Activated CD4-positive, alpha-beta memory T cell treated with anti-CD3 and anti-CD28 coated beads for 36 hours (primary cell): Measurements from ENCODE around the gene SPATA9. TPM values are rescaled to one million over a fixed set of nuclear protein-coding genes. Genes with fewer than 3 reads are reported as not detected.
A peak's percentile ranks its signal among the peaks of the same experiment; 100 is the strongest.

Experiments used
- CTCF ChIA-PET: fragments of 350-600 bp; sonication (Branson Sonifier 250); formaldehyde crosslinking; loops from one replicate; lab custom pipeline; 2021; ENCODE audit warnings: antibody characterized with exemption, inconsistent platforms; lab: Charles Lee
- POLR2A ChIA-PET: fragments of 350-600 bp; sonication (Branson Sonifier 250); formaldehyde crosslinking; loops from one replicate; lab custom pipeline; 2021; ENCODE audit warnings: antibody characterized with exemption; lab: Charles Lee
- DNase-seq: peaks from one replicate; pipeline ENCODE4 v3.0.0-alpha.2; 2020
- H3K27ac Mint-ChIP-seq: one replicate; pipeline ENCODE4 v1.8.0; 2021; ENCODE audit warnings: mixed read lengths
- H3K27me3 Mint-ChIP-seq: one replicate; pipeline ENCODE4 v1.8.0; 2021; ENCODE audit warnings: mixed read lengths
- H3K36me3 Mint-ChIP-seq: one replicate; pipeline ENCODE4 v1.8.0; 2021; ENCODE audit warnings: mixed read lengths
- H3K4me1 Mint-ChIP-seq: one replicate; pipeline ENCODE4 v1.8.0; 2021; ENCODE audit warnings: low read depth, mixed read lengths
- H3K4me3 Mint-ChIP-seq: one replicate; pipeline ENCODE4 v1.8.0; 2021; ENCODE audit warnings: mild to moderate bottlenecking, mixed read lengths
- H3K9me3 Mint-ChIP-seq: one replicate; pipeline ENCODE4 v1.8.0; 2021; ENCODE audit warnings: mixed read lengths
- intact Hi-C: fragments of 100-400 bp; cut with micrococcal nuclease; formaldehyde crosslinking; loops from one replicate; pipeline ENCODE4 v1.15.1; 2023
- total RNA-seq, 2 experiments: library from RNA; stranded (reverse); gene quantifications; one replicate each; pipeline ENCODE4 v1.2.3, GENCODE V29; 2021

Gene SPATA9
- total RNA-seq, 2 experiments from 2014 or later, result not detected

DNA sequence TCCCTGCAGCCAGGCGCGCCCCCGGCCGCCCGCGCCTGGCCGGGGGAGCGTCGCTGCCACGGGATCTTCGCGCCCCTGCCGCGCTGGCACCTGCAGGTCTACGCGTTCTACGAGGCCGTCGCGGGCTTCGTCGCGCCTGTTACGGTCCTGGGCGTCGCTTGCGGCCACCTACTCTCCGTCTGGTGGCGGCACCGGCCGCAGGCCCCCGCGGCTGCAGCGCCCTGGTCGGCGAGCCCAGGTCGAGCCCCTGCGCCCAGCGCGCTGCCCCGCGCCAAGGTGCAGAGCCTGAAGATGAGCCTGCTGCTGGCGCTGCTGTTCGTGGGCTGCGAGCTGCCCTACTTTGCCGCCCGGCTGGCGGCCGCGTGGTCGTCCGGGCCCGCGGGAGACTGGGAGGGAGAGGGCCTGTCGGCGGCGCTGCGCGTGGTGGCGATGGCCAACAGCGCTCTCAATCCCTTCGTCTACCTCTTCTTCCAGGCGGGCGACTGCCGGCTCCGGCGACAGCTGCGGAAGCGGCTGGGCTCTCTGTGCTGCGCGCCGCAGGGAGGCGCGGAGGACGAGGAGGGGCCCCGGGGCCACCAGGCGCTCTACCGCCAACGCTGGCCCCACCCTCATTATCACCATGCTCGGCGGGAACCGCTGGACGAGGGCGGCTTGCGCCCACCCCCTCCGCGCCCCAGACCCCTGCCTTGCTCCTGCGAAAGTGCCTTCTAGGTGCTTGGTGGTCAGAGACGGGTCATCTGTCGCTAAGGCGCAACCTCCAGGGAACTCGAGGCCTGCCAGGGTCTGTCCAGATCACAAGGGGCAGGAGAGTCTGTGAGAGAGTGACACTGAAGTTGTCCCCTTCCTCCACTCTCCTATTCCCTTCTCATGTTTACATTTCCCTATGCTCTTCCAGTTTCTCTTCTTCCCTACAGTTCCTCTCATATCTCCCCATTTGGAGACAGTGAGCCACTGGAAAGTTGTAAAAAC is 61.6 kb downstream of the SPATA9 start:
- H3K9me3 Mint-ChIP-seq, result no peaks in the 10 kb centered on the region
- ChIA-PET CTCF (interaction anchor here (1.6 to 2.1 kb wide), 2 partner anchors 11 to 26 kb away, joined by 10 to 16 read pairs; partner anchors contain the start of gene RFESD), POLR2A (interaction anchor here (1.0 to 1.5 kb wide), 3 partner anchors 10 to 26 kb away, joined by 4 to 7 read pairs (median 6); partner anchors contain the start of gene RFESD)
- no peaks in the 10 kb centered on the region for H3K27me3 Mint-ChIP-seq
- peaks cover 50% of the 10 kb centered on the region for H3K4me1 Mint-ChIP-seq
- H3K4me3 Mint-ChIP-seq, result peak overlapping the region; percentile 67
- peak overlapping the region; percentile 74 for H3K27ac Mint-ChIP-seq
- peak; percentile 63 for DNase-seq
- H3K36me3 Mint-ChIP-seq, result no peaks in the 10 kb centered on the region
- intact Hi-C loops, result loop anchor here (1.0 to 10.0 kb wide), 4 partner anchors 25 to 341 kb away; partner anchors contain the start of genes ARSK, ELL2, MCTP1 and RFESD

DNA sequence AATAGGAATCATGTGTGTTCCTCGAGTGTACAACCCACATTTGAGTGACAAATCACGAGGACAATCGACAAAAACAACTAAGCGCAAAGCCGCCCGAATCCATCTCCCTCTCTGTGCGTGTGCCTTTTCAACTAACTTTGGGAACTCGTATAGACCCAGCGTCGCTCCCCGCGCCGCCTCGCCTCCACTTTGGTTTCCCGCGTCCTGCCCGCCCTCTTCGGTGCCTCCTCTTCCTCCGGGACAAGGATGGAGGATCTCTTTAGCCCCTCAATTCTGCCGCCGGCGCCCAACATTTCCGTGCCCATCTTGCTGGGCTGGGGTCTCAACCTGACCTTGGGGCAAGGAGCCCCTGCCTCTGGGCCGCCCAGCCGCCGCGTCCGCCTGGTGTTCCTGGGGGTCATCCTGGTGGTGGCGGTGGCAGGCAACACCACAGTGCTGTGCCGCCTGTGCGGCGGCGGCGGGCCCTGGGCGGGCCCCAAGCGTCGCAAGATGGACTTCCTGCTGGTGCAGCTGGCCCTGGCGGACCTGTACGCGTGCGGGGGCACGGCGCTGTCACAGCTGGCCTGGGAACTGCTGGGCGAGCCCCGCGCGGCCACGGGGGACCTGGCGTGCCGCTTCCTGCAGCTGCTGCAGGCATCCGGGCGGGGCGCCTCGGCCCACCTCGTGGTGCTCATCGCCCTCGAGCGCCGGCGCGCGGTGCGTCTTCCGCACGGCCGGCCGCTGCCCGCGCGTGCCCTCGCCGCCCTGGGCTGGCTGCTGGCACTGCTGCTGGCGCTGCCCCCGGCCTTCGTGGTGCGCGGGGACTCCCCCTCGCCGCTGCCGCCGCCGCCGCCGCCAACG is 62.5 kb downstream of the SPATA9 start, which contains the start of gene GPR150:
TSS of gene GPR150 (plus strand) at position 58 of the 840 bp plus-strand sequence. CDS start at position 247, 189 bp downstream.
- DNase-seq, result peak; percentile 78
- peak within 1 kb of the TSS; percentile 66 for H3K27ac Mint-ChIP-seq
- H3K27me3 Mint-ChIP-seq, result no peaks in the 10 kb centered on the region
- CTCF ChIA-PET, result interaction anchor here (1.6 kb wide), 1 partner anchor 27 kb away, joined by 10 read pairs; the partner anchor contains the start of gene RFESD
- H3K4me3 Mint-ChIP-seq, result peak within 1 kb of the TSS; percentile 80
- POLR2A ChIA-PET, result interaction anchor here (0.6 to 1.5 kb wide), 3 partner anchors 11 to 225 kb away, joined by 3 to 7 read pairs (median 6); partner anchors contain the start of gene RFESD
- intact Hi-C loops, result loop anchor here (1.0 to 10.0 kb wide), 3 partner anchors 65 to 342 kb away; partner anchors contain the start of genes ARSK, ELL2 and MCTP1
- peaks cover 55% of the 10 kb centered on the region for H3K4me1 Mint-ChIP-seq
- no peaks in the 10 kb centered on the region for H3K36me3 Mint-ChIP-seq
- H3K9me3 Mint-ChIP-seq, result no peaks in the 10 kb centered on the region

DNA sequence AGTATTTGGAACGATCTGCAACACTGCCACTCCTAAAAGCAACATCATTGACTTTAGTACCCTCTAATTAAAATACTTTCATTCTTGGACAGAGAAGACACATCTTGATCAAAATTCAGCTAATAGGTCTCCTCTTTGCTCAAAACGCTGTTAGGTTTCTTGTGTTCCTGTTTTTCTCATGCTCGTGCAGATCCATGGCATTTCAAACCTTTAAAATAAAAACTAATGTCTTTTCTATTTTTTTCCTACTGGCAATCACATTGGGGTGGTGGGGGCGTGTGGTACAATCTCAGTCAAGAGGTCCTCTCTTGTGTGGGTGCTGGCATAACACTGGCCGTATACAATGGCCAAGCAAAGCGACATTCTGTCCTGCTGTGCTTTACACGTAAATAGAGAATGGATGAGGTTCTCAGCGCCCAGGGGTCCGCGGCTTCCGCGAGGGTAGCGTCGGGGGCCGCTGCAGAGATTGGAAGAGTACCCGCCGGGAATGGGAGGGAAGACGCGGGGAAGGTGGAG is 63.2 kb downstream of the SPATA9 start:
- peaks cover 2% of the 10 kb centered on the region for H3K36me3 Mint-ChIP-seq
- intact Hi-C loops, result loop anchor here (1.0 to 10.0 kb wide), 4 partner anchors 28 to 343 kb away; partner anchors contain the start of genes ARSK, ELL2 and MCTP1
- H3K27me3 Mint-ChIP-seq, result no peaks in the 10 kb centered on the region
- DNase-seq, result peak; percentile 11
- POLR2A ChIA-PET, result interaction anchor here (1.5 kb wide), 1 partner anchor 12 kb away, joined by 6 read pairs; no protein-coding TSS in a partner anchor
- no peaks in the 10 kb centered on the region for H3K9me3 Mint-ChIP-seq
- H3K27ac Mint-ChIP-seq, result peak overlapping the region; percentile 66
- H3K4me3 Mint-ChIP-seq, result peak overlapping the region; percentile 80
- peaks cover 62% of the 10 kb centered on the region for H3K4me1 Mint-ChIP-seq
- CTCF ChIA-PET, result no interaction called here

DNA sequence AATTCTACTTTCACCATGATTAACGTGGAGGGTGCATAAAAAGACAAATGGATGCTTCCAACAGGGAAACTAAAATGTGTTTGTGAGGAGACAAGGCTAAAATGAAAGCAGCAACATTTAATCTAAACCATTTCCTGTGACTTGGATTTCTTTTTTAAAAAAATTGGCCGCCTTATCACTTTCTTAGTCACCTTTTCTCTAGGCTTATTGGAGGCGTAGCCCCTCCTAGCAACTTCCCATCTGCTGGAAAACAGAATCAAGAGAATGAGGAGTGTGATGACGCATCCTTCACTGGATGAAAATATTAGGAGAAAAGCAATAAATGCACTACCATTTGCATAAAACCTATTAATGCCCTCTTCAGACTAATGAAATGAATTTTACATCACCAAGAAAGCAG is 63.7 kb downstream of the SPATA9 start:
- ChIA-PET POLR2A (no interaction called here), CTCF (no interaction called here)
- intact Hi-C loops, result loop anchor here (1.0 kb wide), 1 partner anchor 28 kb away; no protein-coding TSS in a partner anchor
- H3K27me3 Mint-ChIP-seq, result no peaks in the 10 kb centered on the region
- H3K27ac Mint-ChIP-seq, result no peak overlapping the region
- H3K4me1 Mint-ChIP-seq, result peaks cover 62% of the 10 kb centered on the region
- H3K36me3 Mint-ChIP-seq, result peaks cover 2% of the 10 kb centered on the region
- H3K4me3 Mint-ChIP-seq, result peak overlapping the region; percentile 80
- H3K9me3 Mint-ChIP-seq, result no peaks in the 10 kb centered on the region
- no peak for DNase-seq

DNA sequence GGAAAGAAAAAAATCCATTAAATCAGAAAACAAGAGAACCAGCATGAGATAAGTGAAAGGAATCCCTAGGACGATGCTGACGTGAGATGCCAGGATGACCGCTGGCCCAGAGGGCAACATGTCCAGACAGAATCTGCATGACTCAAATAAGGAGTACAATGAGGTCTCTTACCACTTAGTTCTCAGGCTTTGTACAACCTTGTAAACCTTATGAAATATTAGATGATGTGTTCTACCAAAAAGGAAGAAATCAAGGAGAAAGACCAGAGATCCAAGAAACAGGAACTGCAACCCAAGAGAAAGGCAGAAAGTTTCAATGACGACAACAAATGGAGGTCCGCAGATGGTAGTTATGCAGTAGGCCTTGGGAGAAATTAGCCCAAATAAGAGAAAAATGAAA is 65.7 kb downstream of the SPATA9 start:
- peaks cover 53% of the 10 kb centered on the region for H3K4me1 Mint-ChIP-seq

DNA sequence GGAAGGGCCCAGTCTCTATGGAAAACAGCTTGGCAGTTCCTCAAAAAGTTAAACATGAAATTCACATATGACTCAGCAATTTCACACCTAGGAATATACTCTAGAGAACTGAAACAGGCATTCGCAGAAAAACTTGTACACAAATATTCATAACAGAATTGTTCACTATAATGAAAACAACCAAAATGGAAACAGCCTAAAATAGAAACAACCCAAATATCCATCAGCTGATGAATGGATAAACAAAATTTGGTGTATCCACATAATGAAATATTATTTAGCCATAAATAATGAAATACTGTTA is 67.7 kb downstream of the SPATA9 start:
- peaks cover 15% of the 10 kb centered on the region for H3K36me3 Mint-ChIP-seq
- no peak for DNase-seq
- H3K4me3 Mint-ChIP-seq, result no peak overlapping the region
- peaks cover 46% of the 10 kb centered on the region for H3K4me1 Mint-ChIP-seq
- ChIA-PET POLR2A (no interaction called here), CTCF (interaction anchor here (0.8 kb wide), 1 partner anchor 10 kb away, joined by 3 read pairs; no protein-coding TSS in a partner anchor)
- H3K27ac Mint-ChIP-seq, result no peak overlapping the region
- no peaks in the 10 kb centered on the region for H3K27me3 Mint-ChIP-seq
- H3K9me3 Mint-ChIP-seq, result peaks cover 13% of the 10 kb centered on the region
- intact Hi-C loops, result loop anchor here (1.0 kb wide), 1 partner anchor 24 kb away; no protein-coding TSS in a partner anchor

More for the DNA sequence above, 65.7 kb downstream of the SPATA9 start:
- Mint-ChIP-seq H3K36me3 (peaks cover 15% of the 10 kb centered on the region), H3K4me3 (no peak overlapping the region), H3K27ac (no peak overlapping the region), H3K27me3 (no peaks in the 10 kb centered on the region), H3K9me3 (peaks cover 13% of the 10 kb centered on the region)
- intact Hi-C loops, result no loop called here
- POLR2A ChIA-PET, result no interaction called here
- CTCF ChIA-PET, result interaction anchor here (0.8 to 1.3 kb wide), 2 partner anchors 24 to 164 kb away, joined by 3 to 6 read pairs; no protein-coding TSS in a partner anchor
- no peak for DNase-seq

DNA sequence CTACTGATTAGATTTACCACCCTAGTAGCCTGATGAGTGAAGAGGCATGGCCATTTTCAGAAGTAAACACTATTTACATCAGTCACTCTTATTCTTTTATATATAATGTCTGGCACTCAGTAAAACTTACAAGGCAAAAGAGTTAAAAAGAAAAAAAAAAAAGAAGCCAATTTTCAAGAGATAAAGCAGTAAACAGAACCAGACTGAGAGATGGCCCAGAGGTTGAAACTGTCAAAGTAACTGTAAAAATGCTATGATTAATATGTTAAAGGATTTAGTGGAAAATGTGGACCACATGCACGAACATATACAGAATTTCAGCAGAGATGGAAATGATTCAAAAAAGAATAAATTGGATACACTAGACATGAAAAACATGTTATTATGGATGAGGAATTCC is 69.3 kb downstream of the SPATA9 start:
- Mint-ChIP-seq H3K4me3 (no peak overlapping the region), H3K27me3 (no peaks in the 10 kb centered on the region), H3K27ac (no peak overlapping the region), H3K9me3 (peaks cover 13% of the 10 kb centered on the region), H3K4me1 (peaks cover 31% of the 10 kb centered on the region), H3K36me3 (peaks cover 15% of the 10 kb centered on the region)
- ChIA-PET POLR2A (no interaction called here), CTCF (no interaction called here)
- DNase-seq, result no peak
- intact Hi-C loops, result no loop called here

DNA sequence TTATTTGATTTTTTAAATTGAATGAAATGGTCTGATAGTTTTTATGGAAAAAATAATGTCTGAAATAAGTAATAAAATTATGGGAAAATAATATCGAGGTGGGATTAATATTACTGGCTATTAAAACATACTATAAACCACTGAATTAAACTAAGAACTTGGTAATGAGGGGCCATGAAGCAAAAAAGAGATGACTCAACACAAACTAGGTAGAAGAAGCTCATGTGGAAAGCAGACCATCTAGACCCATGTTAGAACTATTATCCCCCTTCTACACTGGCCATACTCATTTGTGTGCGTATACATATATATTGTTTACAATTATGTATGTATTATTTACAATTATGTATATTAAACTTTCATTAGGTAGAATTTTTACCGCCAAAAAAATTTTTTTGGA is 71.4 kb downstream of the SPATA9 start:
- peaks cover 15% of the 10 kb centered on the region for H3K36me3 Mint-ChIP-seq
- intact Hi-C loops, result no loop called here
- ChIA-PET CTCF (interaction anchor here (0.9 kb wide), 1 partner anchor 170 kb away, joined by 3 read pairs; no protein-coding TSS in a partner anchor), POLR2A (no interaction called here)
- DNase-seq, result no peak
- no peak overlapping the region for H3K4me3 Mint-ChIP-seq
- H3K4me1 Mint-ChIP-seq, result peaks cover 19% of the 10 kb centered on the region
- no peaks in the 10 kb centered on the region for H3K27me3 Mint-ChIP-seq
- H3K9me3 Mint-ChIP-seq, result peaks cover 13% of the 10 kb centered on the region
- no peak overlapping the region for H3K27ac Mint-ChIP-seq

DNA sequence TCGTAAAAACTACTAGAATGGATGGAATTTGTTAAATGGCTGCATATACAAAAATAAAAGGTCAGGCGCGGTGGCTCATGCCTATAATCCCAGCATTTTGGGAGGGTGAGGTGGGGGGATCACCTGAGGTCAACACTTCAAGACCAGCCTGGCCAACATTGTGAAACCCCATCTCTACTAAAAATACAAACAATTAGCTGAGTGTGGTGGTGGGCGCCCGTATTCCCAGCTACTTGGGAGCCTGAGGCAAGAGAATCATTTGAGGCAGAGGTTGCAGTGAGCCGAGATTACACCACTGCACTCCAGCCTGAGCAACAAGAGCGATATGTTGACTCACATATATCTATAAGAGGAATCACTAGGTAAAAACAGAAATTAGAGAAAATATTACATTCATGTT is 72.2 kb downstream of the SPATA9 start:
- Mint-ChIP-seq H3K36me3 (peaks cover 15% of the 10 kb centered on the region), H3K9me3 (peaks cover 13% of the 10 kb centered on the region), H3K4me3 (no peak overlapping the region), H3K4me1 (peaks cover 17% of the 10 kb centered on the region), H3K27me3 (no peaks in the 10 kb centered on the region), H3K27ac (no peak overlapping the region)
- ChIA-PET CTCF (interaction anchor here (0.7 kb wide), 1 partner anchor 258 kb away, joined by 3 read pairs; no protein-coding TSS in a partner anchor), POLR2A (interaction anchor here (0.5 kb wide), 1 partner anchor 106 kb away, joined by 3 read pairs; no protein-coding TSS in a partner anchor)
- no peak for DNase-seq
- intact Hi-C loops, result no loop called here

DNA sequence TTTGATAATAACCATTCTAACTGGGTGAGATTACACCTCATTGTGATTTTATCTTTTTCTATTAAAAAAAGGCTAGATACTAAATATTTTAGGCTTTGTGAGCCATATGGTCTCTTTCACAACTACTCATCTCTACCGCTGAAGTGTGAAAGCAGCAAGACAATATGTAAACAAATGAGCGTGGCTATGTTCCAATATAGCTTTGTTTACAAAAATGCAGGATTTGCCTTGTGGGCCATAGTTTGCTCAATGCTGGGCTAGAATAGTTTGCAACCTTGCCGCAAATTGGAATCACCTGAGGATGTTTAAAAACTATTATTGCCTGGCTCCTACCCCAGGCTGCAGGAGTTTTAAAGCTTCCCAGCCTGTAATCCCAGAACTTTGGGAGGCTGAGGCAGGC is 73.1 kb downstream of the SPATA9 start:
- no peak overlapping the region for H3K4me3 Mint-ChIP-seq
- H3K27ac Mint-ChIP-seq, result no peak overlapping the region
- intact Hi-C loops, result no loop called here
- no peaks in the 10 kb centered on the region for H3K27me3 Mint-ChIP-seq
- ChIA-PET CTCF (no interaction called here), POLR2A (no interaction called here)
- H3K9me3 Mint-ChIP-seq, result peaks cover 13% of the 10 kb centered on the region
- H3K36me3 Mint-ChIP-seq, result peaks cover 13% of the 10 kb centered on the region
- peaks cover 9% of the 10 kb centered on the region for H3K4me1 Mint-ChIP-seq
- DNase-seq, result no peak
